Measurements from ENCODE around the gene SPINT1. TPM values are rescaled to one million over a fixed set of nuclear protein-coding genes. Genes with fewer than 3 reads are reported as not detected.

The SPINT1 gene
- total RNA-seq, 1 donor from 2014 or later, result 0.90 TPM

Other genes starting within 250 kb of the SPINT1 start
- 5.1 and 14.2 TPM in 2 replicates for gene KNL1, start 249.8 kb upstream of the SPINT1 start, total RNA-seq
- 3.7 and 5.9 TPM in 2 replicates for gene RAD51, start 148.9 kb upstream of the SPINT1 start, total RNA-seq
- 15.7 and 19.6 TPM in 2 replicates for gene RMDN3, start 88.8 kb upstream of the SPINT1 start, total RNA-seq
- gene GCHFR, start 80.0 kb upstream of the SPINT1 start, total RNA-seq, result 9.9 and 23.0 TPM in 2 replicates
- gene C15orf62, start 74.1 kb upstream of the SPINT1 start, total RNA-seq, result 0.13 and 0.39 TPM in 2 replicates
- gene ZFYVE19, start 37.0 kb upstream of the SPINT1 start, total RNA-seq, result 18.7 and 20.7 TPM in 2 replicates
- 16.4 and 22.6 TPM in 2 replicates for gene DNAJC17, start 36.6 kb upstream of the SPINT1 start, total RNA-seq
- not detected in 2 replicates for gene PPP1R14D, start 15.3 kb upstream of the SPINT1 start, total RNA-seq
- under 0.01 TPM in 1 of 2 replicates, not detected in the other for gene RHOV, start 30.2 kb downstream of the SPINT1 start, total RNA-seq
- 33.9 and 53.5 TPM in 2 replicates for gene VPS18, start 50.4 kb downstream of the SPINT1 start, total RNA-seq
- gene DLL4, start 85.3 kb downstream of the SPINT1 start, total RNA-seq, result 76.5 and 79.2 TPM in 2 replicates
- gene CHAC1, start 109.4 kb downstream of the SPINT1 start, total RNA-seq, result 1.4 and 1.9 TPM in 2 replicates

All from dermis microvascular lymphatic vessel endothelial cell (primary cell).